H1 (cell line): ENCODE data around the gene DAB2IP. TPM values are rescaled to one million over a fixed set of nuclear protein-coding genes. Genes with fewer than 3 reads are reported as not detected.

Experiments used
- CTCF ChIA-PET: fragments of 300-600 bp; sonication (Branson Sonifier 250); formaldehyde crosslinking; loops from one replicate; lab custom pipeline; 2021; ENCODE audit not compliant: partially characterized antibody; lab: Charles Lee
- POLR2A ChIA-PET: fragments of 300-600 bp; sonication (Branson Sonifier 250); formaldehyde crosslinking; loops from one replicate; lab custom pipeline; 2021; ENCODE audit warnings: inconsistent platforms; ENCODE audit not compliant: partially characterized antibody; lab: Charles Lee
- DNase-seq, 2 experiments: peaks; one replicate each; pipeline versions ENCODE4 v3.0.0 to v3.0.0-alpha.2; 2010 to 2022; ENCODE audit warnings: low spot score in 2 of 2, low read depth in 1 of 2, mixed read lengths in 1 of 2
- FAIRE-seq: peaks from 2 replicates; lab custom pipeline; 2011; peaks lifted over from hg19 to GRCh38; lab: Jason Lieb, UNC
- H2AFZ ChIP-seq: 2 replicates; pipeline ENCODE4 v1.8.1; 2012; ENCODE audit warnings: low read length, inconsistent platforms
- H2AK5ac ChIP-seq: 2 replicates; pipeline ENCODE4 v1.6.1; 2013; ENCODE audit warnings: low read depth, low read length
- H2BK120ac ChIP-seq: replicated peaks from 2 replicates; pipeline ENCODE3; 2013; ENCODE audit warnings: low read depth, low read length, inconsistent platforms
- H2BK12ac ChIP-seq: 2 replicates; pipeline ENCODE4 v1.6.1; 2013; ENCODE audit warnings: low read depth, low read length
- H2BK15ac ChIP-seq: 2 replicates; pipeline ENCODE4 v1.6.1; 2013; ENCODE audit warnings: low read length
- H2BK20ac ChIP-seq: 2 replicates; pipeline ENCODE4 v1.6.1; 2013; ENCODE audit warnings: low read length
- H2BK5ac ChIP-seq: 2 replicates; pipeline ENCODE4 v1.6.1; 2013; ENCODE audit warnings: low read depth, low read length
- H3K14ac ChIP-seq: 2 replicates; pipeline ENCODE4 v1.6.1; 2013; ENCODE audit warnings: inconsistent platforms; ENCODE audit not compliant: insufficient read length
- H3K18ac ChIP-seq: 2 replicates; pipeline ENCODE4 v1.6.1; 2013; ENCODE audit warnings: low read length; ENCODE audit errors: extremely low read depth
- H3K23ac ChIP-seq: 2 replicates; pipeline ENCODE4 v1.6.1; 2013; ENCODE audit warnings: inconsistent platforms; ENCODE audit not compliant: insufficient read length
- H3K23me2 ChIP-seq: 2 replicates; pipeline ENCODE4 v1.6.1; 2013; ENCODE audit warnings: low read depth, low read length
- H3K27ac ChIP-seq: 2 replicates; pipeline ENCODE4 v1.6.1; 2011; ENCODE audit warnings: low read depth, low read length, inconsistent platforms
- H3K27me3 ChIP-seq, 4 experiments: replicated peaks in 1 of 4; 1 replicate in 1 of 4; 2 replicates in 3 of 4; pipeline versions ENCODE4 v1.6.1 to v1.8.1; 2011 to 2013; ENCODE audit warnings: low read length in 3 of 4, mild to moderate bottlenecking in 3 of 4, inconsistent platforms in 2 of 4, mixed read lengths in 2 of 4, moderate library complexity in 1 of 4; ENCODE audit not compliant: control insufficient read depth in 3 of 4, insufficient read depth in 3 of 4; ENCODE audit errors: extremely low read depth in 1 of 4
- H3K36me3 ChIP-seq, 4 experiments: 2 replicates each; pipeline versions ENCODE4 v1.6.1 to v1.8.1; 2011 to 2013; ENCODE audit warnings: mild to moderate bottlenecking in 4 of 4, low read length in 3 of 4, moderate library complexity in 2 of 4, control low read depth in 1 of 4, inconsistent platforms in 1 of 4; ENCODE audit not compliant: insufficient read depth in 4 of 4, control insufficient read depth in 2 of 4
- H3K4ac ChIP-seq: replicated peaks from 2 replicates; pipeline ENCODE3; 2013; ENCODE audit warnings: low read length, low read depth, mixed read lengths, inconsistent platforms; ENCODE audit not compliant: insufficient read length
- H3K4me1 ChIP-seq, 4 experiments: replicated peaks in 1 of 4; 1 replicate in 1 of 4; 2 replicates in 3 of 4; pipeline versions ENCODE4 v1.6.1 to v1.8.1; 2011 to 2013; ENCODE audit warnings: low read length in 3 of 4, inconsistent platforms in 2 of 4, mixed read lengths in 1 of 4; ENCODE audit not compliant: insufficient read depth in 4 of 4, control insufficient read depth in 3 of 4
- H3K4me2 ChIP-seq, 2 experiments: 2 replicates each; pipeline versions ENCODE4 v1.6.1 to v1.8.1; 2011 to 2013; ENCODE audit warnings: low read depth in 2 of 2, low read length in 2 of 2, control low read depth in 1 of 2, inconsistent platforms in 1 of 2, mild to moderate bottlenecking in 1 of 2; ENCODE audit not compliant: insufficient read depth in 1 of 2
- H3K4me3 ChIP-seq, 4 experiments: fragments of 200-600, 300-600 bp in 1 of 4; sonication (generic), shearing (Covaris generic), sonication (Bioruptor Twin) in 1 of 4; 2 replicates each; pipeline versions ENCODE4 v1.5.1 to v1.8.1; 2011 to 2016; ENCODE audit warnings: low read length in 4 of 4, low read depth in 3 of 4, control low read depth in 2 of 4, inconsistent platforms in 2 of 4, mild to moderate bottlenecking in 2 of 4, mixed read lengths in 1 of 4, moderate library complexity in 1 of 4; ENCODE audit not compliant: insufficient read depth in 2 of 4; ENCODE audit errors: extremely low read depth in 1 of 4
- H3K56ac ChIP-seq: replicated peaks from 2 replicates; pipeline ENCODE3; 2013; ENCODE audit warnings: low read depth, mild to moderate bottlenecking, mixed read lengths, low read length, inconsistent platforms; ENCODE audit not compliant: insufficient read length
- H3K79me1 ChIP-seq: 2 replicates; pipeline ENCODE4 v1.6.1; 2013; ENCODE audit warnings: low read depth, low read length, control low read depth
- H3K79me2 ChIP-seq, 2 experiments: 2 replicates each; pipeline versions ENCODE4 v1.6.1 to v1.8.1; 2012 to 2013; ENCODE audit warnings: low read length in 2 of 2, mild to moderate bottlenecking in 2 of 2, inconsistent platforms in 1 of 2; ENCODE audit not compliant: insufficient read depth in 2 of 2, control insufficient read depth in 1 of 2
- H3K9ac ChIP-seq, 4 experiments: replicated peaks in 1 of 4; 1 replicate in 1 of 4; 2 replicates in 3 of 4; pipeline versions ENCODE4 v1.6.1 to v1.8.1; 2011 to 2013; ENCODE audit warnings: low read depth in 3 of 4, low read length in 3 of 4, control low read depth in 2 of 4, mild to moderate bottlenecking in 2 of 4, moderate library complexity in 2 of 4, inconsistent platforms in 1 of 4; ENCODE audit errors: extremely low read depth in 1 of 4
- H3K9me3 ChIP-seq, 2 experiments: 2 replicates each; pipeline versions ENCODE4 v1.6.1 to v1.8.1; 2012 to 2013; ENCODE audit warnings: mild to moderate bottlenecking in 2 of 2, moderate library complexity in 2 of 2, control low read depth in 1 of 2, inconsistent platforms in 1 of 2, low read depth in 1 of 2, low read length in 1 of 2, mixed read lengths in 1 of 2; ENCODE audit not compliant: insufficient read depth in 2 of 2
- H4K20me1 ChIP-seq, 2 experiments: replicated peaks in 1 of 2; 2 replicates each; pipeline versions ENCODE3 to v1.8.1; 2011 to 2013; ENCODE audit warnings: inconsistent platforms in 2 of 2, low read length in 2 of 2, mild to moderate bottlenecking in 1 of 2; ENCODE audit not compliant: insufficient read depth in 2 of 2, control insufficient read depth in 1 of 2
- H4K5ac ChIP-seq: 2 replicates; pipeline ENCODE4 v1.6.1; 2013; ENCODE audit warnings: low read length, low read depth, mixed read lengths, inconsistent platforms; ENCODE audit not compliant: insufficient read length
- H4K8ac ChIP-seq: 2 replicates; pipeline ENCODE4 v1.8.0; 2013; ENCODE audit warnings: mild to moderate bottlenecking, moderate library complexity, low read length, inconsistent platforms; ENCODE audit not compliant: insufficient read depth; ENCODE audit errors: extremely low read depth
- H4K91ac ChIP-seq: replicated peaks from 2 replicates; pipeline ENCODE3; 2013; ENCODE audit warnings: low read length, mixed read lengths, inconsistent platforms; ENCODE audit not compliant: insufficient read length
- ATF3 ChIP-seq: IDR thresholded peaks from 2 replicates; pipeline ENCODE4 v1.6.1; 2011; ENCODE audit warnings: low read depth, mild to moderate bottlenecking, low read length; ENCODE audit not compliant: insufficient read depth
- EGR1 ChIP-seq: IDR thresholded peaks from 2 replicates; pipeline ENCODE4 v1.6.1; 2011; ENCODE audit warnings: low read depth, low read length, borderline replicate concordance
- EP300 ChIP-seq, 2 experiments: IDR thresholded peaks; 1 replicate in 1 of 2; 2 replicates in 1 of 2; pipeline ENCODE4 v1.6.1; 2011 to 2012; ENCODE audit warnings: low read depth in 2 of 2, low read length in 2 of 2, mild to moderate bottlenecking in 2 of 2, borderline replicate concordance in 1 of 2, inconsistent platforms in 1 of 2, moderate library complexity in 1 of 2
- HDAC2 ChIP-seq, 2 experiments: fragments of 300-600 bp in 1 of 2; sonication (generic) in 1 of 2; IDR thresholded peaks; 2 replicates each; pipeline ENCODE4 v1.6.1; 2011 to 2012; ENCODE audit warnings: low read depth in 2 of 2, low read length in 2 of 2, mild to moderate bottlenecking in 2 of 2, moderate library complexity in 2 of 2, borderline replicate concordance in 1 of 2, inconsistent platforms in 1 of 2
- HDAC6 ChIP-seq: IDR thresholded peaks from one replicate; pipeline ENCODE4 v1.7.1; 2012; ENCODE audit warnings: low read depth, mild to moderate bottlenecking, inconsistent platforms, low read length, moderate library complexity
- JUND ChIP-seq: IDR thresholded peaks from 2 replicates; pipeline ENCODE4 v1.6.1; 2011; ENCODE audit warnings: mild to moderate bottlenecking, improper control_type of control experiment, low read length
- KDM1A ChIP-seq: fragments of 200-600, 300-600 bp; sonication (generic); IDR thresholded peaks from 2 replicates; pipeline ENCODE4 v1.7.1; 2016; ENCODE audit warnings: mild to moderate bottlenecking, low read length, borderline replicate concordance
- PHF8 ChIP-seq: fragments of 200-600 bp; sonication (generic); conservative IDR thresholded peaks from 2 replicates; pipeline ENCODE4 v1.7.1; 2012; ENCODE audit warnings: low read depth, mild to moderate bottlenecking, inconsistent platforms, low read length, moderate library complexity
- SIX5 ChIP-seq: IDR thresholded peaks from 2 replicates; pipeline ENCODE4 v1.6.1; 2011; ENCODE audit warnings: mild to moderate bottlenecking, low read depth, low read length
- TCF12 ChIP-seq: IDR thresholded peaks from 2 replicates; pipeline ENCODE4 v1.6.1; 2011; ENCODE audit warnings: low read depth, mild to moderate bottlenecking, low read length
- TEAD4 ChIP-seq: IDR thresholded peaks from 2 replicates; pipeline ENCODE4 v1.6.1; 2012; ENCODE audit warnings: low read depth, low read length, inconsistent platforms, mixed read lengths
- ZNF274 ChIP-seq: IDR thresholded peaks from 2 replicates; pipeline ENCODE4 v1.7.0; 2012; ENCODE audit warnings: low read length, borderline replicate concordance; ENCODE audit errors: extremely low read depth
- WGBS, 2 experiments: shearing (Covaris generic) in 1 of 2; methylation state at CpG; one replicate each; pipeline versions ENCODE4 v1.1.6 to v1.1.7; 2013 to 2015; ENCODE audit warnings: low lambda C conversion rate in 2 of 2, mixed read lengths in 2 of 2, inconsistent platforms in 1 of 2, low coverage in 1 of 2, missing lambda C conversion rate in 1 of 2; ENCODE audit not compliant: insufficient replicate concordance in 2 of 2, insufficient coverage in 1 of 2, insufficient read length in 1 of 2; ENCODE audit errors: extremely low coverage in 1 of 2, missing lambda C conversion rate in 1 of 2; 5-methylcytosine and 5-hydroxymethylcytosine counted together
- polyA plus RNA-seq, 7 experiments: library from polyadenylated mRNA; depleted of rRNA in 3 of 7; stranded (reverse) in 5 of 7; unstranded in 2 of 7; fragments of >200 nt in 5 of 7; fragments of 200-250 nt in 2 of 7; gene quantifications; 1 replicate in 5 of 7; 2 replicates in 1 of 7; 4 replicates in 1 of 7; pipeline versions ENCODE4 v1.2.1 to v1.2.3, GENCODE V29; 2011 to 2013; ENCODE audit warnings: missing spikeins in 2 of 7, mixed read lengths in 2 of 7
- total RNA-seq: library from RNA; stranded (reverse); fragmentation: NEBNext Ultra II Directional; extraction: Animal tissue kit (Norgen Biotek cat#: 25700); gene quantifications from 2 replicates; pipeline ENCODE4 v1.2.1, GENCODE V29; 2021

Gene DAB2IP
- total and polyA plus RNA-seq, 2 of the 8 experiments (the other 6 are each of a cell fraction or from before 2014, with no cell fraction given): 19.7 to 39.5 TPM

- Histone ChIP-seq H3K4me1 (peaks cover 0 to 19% (median 13%) of the 10 kb centered on the region in 4 experiments; a peak in 6 of 7 replicates), H3K4me2 (no peak overlapping the region), H4K5ac (no peak overlapping the region), H3K56ac (no peak overlapping the region), H3K36me3 (no peaks in the 10 kb centered on the region), H2BK5ac (no peak overlapping the region), H3K18ac (no peak overlapping the region), H4K20me1 (peaks cover 16 to 38% of the 10 kb centered on the region in 2 experiments), H3K14ac (no peak overlapping the region), H2AK5ac (no peak overlapping the region), H3K79me2 (peaks cover 3 to 41% of the 10 kb centered on the region in 2 experiments; a peak in 3 of 4 replicates), H3K4me3 (no peak overlapping the region), H3K9ac (no peak overlapping the region), H3K27ac (no peak overlapping the region), H4K8ac (no peak overlapping the region; the same call in 1 of the 2 replicates), H2BK15ac (no peak overlapping the region), H3K9me3 (no peaks in the 10 kb centered on the region), H2BK120ac (no peak overlapping the region), H3K4ac (no peak overlapping the region), H2BK20ac (no peak overlapping the region), H3K23ac (no peak overlapping the region), H2AFZ (no peak overlapping the region), H3K79me1 (peaks cover 22% of the 10 kb centered on the region), H4K91ac (no peak overlapping the region), H2BK12ac (no peak overlapping the region), H3K23me2 (peaks cover 7% of the 10 kb centered on the region; the same call in 1 of the 2 replicates), H3K27me3 (no peaks in the 10 kb centered on the region; a peak in 2 of 7 replicates)
- CTCF ChIA-PET: interaction anchor here (0.7 to 7.9 kb wide), 11 partner anchors 9 to 373 kb away, joined by 3 to 56 read pairs (median 5); no protein-coding TSS in a partner anchor
- FAIRE-seq: no peak
- POLR2A ChIA-PET: interaction anchor here (1.4 kb wide), 1 partner anchor 9 kb away, joined by 4 read pairs; no protein-coding TSS in a partner anchor
- DNase-seq: no peak
- WGBS, 2 experiments: 85% methylated on average over 5 of the region's 5 CpGs; no CpG with 5 or more reads in 1 of the 2 experiments
- TF ChIP-seq ZNF274 (no peak), EP300 (IDR thresholded peaks at IDR 0.05; ENCODE audit: borderline replicate concordance in 1 of 2, low read depth in 2 of 2, low read length in 2 of 2) (no peak), TCF12 (no peak), HDAC6 (no peak), HDAC2 (IDR thresholded peaks at IDR 0.05; ENCODE audit: borderline replicate concordance in 1 of 2, low read depth in 2 of 2, low read length in 2 of 2) (no peak), PHF8 (no peak), ATF3 (no peak), KDM1A (no peak), JUND (no peak), TEAD4 (no peak), EGR1 (no peak), SIX5 (no peak)
These were observed 5.6 kb downstream of the DAB2IP start for GRCh38 chr9:121656941-121657470.
